Stimulated activated CD4-positive, alpha-beta T cell treated with anti-CD3 and anti-CD28 coated beads, TNF-alpha, amount 100 ng/mL, for 48 hours (primary cell): Measurements from ENCODE around the gene FGF3.

Source experiments
- DNase-seq, 3 donors: peaks; one replicate each; pipeline ENCODE4 v3.0.0-alpha.2; 2020; ENCODE audit warnings: low read depth in 3 of 3

Gene FGF3

DNA sequence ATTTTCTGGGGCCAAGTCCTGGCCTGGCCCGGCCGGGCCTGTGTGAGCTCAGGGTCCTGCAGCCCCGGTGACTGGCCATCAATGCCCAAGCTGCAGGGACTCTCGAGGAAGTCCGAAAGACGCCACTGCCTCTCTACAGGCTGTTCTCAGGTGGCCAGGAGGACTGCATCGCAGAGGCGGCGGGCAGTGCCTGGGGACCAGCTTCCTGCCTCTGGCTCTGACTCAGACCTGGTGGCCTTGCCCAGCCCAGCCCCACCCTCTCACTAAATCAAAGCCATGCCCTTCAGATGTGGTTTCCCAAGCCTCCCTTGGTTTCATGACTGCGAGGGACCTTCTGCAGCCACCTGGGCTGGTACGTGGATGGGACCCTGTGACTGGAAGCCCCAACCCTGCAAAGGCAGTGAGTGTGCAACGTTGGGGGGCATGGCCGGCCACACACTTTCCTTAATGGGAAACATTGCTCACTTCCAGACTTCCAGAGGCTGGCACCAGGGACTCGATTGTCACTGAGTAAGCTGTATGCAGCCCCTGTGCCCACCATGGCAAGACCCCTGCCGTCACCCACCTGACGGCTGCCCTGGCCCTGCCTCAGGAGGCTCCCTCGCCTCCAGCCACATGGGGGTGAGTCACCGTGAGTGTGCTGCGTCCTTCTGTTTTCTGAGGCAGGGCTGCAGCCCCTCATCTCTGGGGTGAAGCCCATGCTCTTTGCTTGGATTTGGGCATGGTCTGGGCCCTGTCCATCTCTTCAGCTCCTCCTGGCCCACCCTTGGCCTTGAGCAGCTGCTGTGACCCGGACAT, 6.0 kb upstream of the FGF3 start:
- no peak for DNase-seq

- DNase-seq, result no peak
Observed at GRCh38 chr11:69823641-69824265, 4.5 kb upstream of the FGF3 start.

- DNase-seq, result no peak
Observed at GRCh38 chr11:69822676-69823494, 3.7 kb upstream of the FGF3 start.

DNA sequence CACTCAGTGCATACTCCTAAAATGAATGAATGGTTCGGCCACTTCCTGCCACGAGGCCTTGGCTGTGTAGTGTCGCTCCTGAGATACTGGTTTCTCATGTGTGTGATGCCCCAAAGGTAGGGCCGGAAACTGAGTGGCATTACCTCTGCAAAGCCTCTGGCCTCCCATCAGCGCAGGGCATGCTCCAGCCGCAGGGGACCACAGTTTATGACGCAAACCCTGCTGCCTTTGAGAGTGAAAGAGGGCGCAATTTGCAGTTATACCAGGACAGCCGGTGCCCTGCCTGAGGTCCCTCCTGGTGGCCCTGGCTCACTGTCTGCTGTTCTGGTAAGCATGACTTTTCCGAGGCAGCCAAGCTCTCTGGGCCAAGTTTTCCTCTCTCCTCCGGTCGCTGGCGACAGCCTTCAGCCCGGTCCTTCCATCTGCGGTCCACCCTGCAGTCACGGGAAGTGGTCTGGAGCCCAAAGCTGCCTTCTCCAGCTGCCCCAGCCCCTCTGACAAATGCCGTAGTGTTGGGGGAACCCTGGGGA, 2.4 kb upstream of the FGF3 start:
- DNase-seq, result no peak

GRCh38 chr11:69820441-69820840, 1.2 kb upstream of the FGF3 start:
- DNase-seq, result no peak

DNA sequence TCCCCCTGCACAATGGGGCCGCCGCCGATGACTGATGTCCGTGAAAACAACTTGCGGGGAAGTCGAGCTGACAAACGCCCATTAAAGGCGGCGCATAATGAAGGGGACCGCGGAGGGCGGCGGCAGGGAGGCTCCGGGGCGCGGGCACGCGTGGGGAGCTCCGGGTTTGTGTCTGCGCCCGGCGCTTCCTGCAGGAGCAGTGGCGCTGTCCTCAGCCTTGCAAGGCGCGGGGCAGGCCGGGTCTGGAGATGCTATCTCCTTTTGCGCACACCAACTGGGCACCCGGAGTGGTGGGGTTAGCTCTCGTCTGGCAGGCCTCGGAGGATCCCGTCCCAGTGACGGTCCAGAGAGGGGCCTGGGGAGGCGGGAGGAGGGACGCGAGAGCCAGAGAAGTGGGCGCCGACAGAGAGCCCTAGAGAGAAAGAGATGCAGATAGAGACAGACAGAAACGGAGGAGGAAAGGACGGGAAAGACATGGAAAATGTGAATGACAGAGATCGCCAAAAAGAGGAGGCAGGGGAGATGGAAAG, 390 bp upstream of the FGF3 start:
- no peak for DNase-seq

DNA sequence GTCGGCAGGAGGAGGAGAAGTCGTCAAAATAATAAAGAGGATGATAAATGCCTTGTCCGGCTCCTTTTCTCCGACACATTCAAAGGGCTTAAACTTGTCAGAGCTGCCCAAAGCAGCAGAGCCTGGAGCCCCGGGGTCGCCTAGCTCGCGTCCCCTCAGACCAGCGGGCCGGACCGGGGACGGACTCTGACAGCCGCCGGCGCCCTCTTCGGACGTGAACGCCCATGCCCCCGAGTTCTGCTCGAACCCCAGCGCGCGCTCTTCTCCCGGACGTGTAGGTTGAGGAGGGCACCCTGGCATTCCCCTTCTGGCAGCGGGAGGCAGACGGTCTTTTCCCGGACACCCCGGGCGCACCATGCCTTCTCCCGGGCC, 999 bp downstream of the FGF3 start:
- no peak for DNase-seq

GRCh38 chr11:69817265-69818230, 1.7 kb downstream of the FGF3 start:
- no peak for DNase-seq

GRCh38 chr11:69816671-69817070, 2.5 kb downstream of the FGF3 start:
- no peak for DNase-seq

- no peak for DNase-seq
Observed at GRCh38 chr11:69815973-69816372, 3.2 kb downstream of the FGF3 start.

GRCh38 chr11:69814902-69815301, 4.3 kb downstream of the FGF3 start:
- no peak for DNase-seq

- DNase-seq, result no peak
Observed at GRCh38 chr11:69814411-69814810, 4.8 kb downstream of the FGF3 start.

GRCh38 chr11:69813839-69814238, 5.4 kb downstream of the FGF3 start:
- DNase-seq, result no peak

DNA sequence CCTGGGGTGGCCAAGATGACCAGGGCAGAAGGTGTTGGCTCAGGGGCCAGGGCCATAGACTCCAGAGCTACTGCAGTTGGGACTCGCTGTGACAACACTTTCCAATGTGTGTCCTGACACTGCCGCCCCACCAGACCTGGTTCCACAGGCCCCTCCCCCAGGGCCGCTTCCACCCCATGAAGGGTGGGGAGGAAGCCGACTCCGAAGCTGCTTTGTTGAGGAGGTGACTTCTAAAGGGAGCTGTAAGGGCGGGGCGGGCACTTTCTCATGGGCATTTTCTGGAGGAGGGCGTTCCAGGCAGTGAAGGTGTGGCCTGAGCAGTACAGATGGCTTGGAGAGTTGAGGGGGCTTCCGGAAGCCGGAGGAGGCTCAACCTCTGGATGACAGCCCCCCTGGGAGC, 6.3 kb downstream of the FGF3 start:
- no peak for DNase-seq

- DNase-seq, result no peak
Observed at GRCh38 chr11:69812256-69812655, 7.0 kb downstream of the FGF3 start.

DNA sequence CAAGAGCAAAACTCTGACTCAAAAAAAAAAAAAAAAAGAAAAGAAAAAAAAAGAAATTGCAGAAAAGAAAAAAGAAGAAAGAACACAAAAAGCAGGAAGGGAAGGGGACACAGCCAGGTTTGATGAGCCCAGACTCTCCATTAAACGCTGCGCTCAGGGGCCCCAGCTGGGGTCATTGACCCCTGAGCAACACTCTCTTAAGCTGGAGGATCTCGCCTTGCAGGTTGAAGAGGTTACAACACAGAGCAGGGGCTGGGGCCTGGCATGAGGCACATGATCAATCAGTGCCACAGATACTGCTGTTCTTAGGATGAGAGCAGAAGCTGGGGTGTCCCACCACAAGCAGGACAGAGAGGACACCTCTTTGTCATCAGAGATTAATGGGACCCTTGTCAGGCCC, 7.8 kb downstream of the FGF3 start:
- no peak for DNase-seq

GRCh38 chr11:69810289-69811118, 8.7 kb downstream of the FGF3 start:
- no peak for DNase-seq

- no peak for DNase-seq
Observed at GRCh38 chr11:69808667-69809086, 10.5 kb downstream of the FGF3 start.

GRCh38 chr11:69807106-69807815, 12.0 kb downstream of the FGF3 start:
- DNase-seq, result no peak
